Breast epithelium (tissue), 4 donors: ENCODE measurements around the gene CASP3. TPM values are rescaled to one million over a fixed set of nuclear protein-coding genes. Genes with fewer than 3 reads are reported as not detected.

Experiments used
- DNase-seq, 2 donors: peaks; one replicate each; pipeline ENCODE4 v3.0.0-alpha.2; 2019; ENCODE audit warnings: low spot score in 2 of 2
- H3K27ac ChIP-seq, 2 donors: fragments of 200-600 bp; sonication (generic) in 1 of 2; one replicate each; pipeline ENCODE4 v1.5.1; 2016 to 2019; ENCODE audit warnings: mild to moderate bottlenecking in 1 of 2
- H3K27me3 ChIP-seq, 2 donors: fragments of 200-600 bp; sonication (generic) in 1 of 2; one replicate each; pipeline versions ENCODE4 v1.5.1 to v1.6.0; 2017 to 2019; ENCODE audit warnings: control low read depth in 1 of 2, mild to moderate bottlenecking in 1 of 2
- H3K36me3 ChIP-seq: fragments of 200-600 bp; one replicate; pipeline ENCODE4 v1.5.1; 2019
- H3K4me1 ChIP-seq, 2 donors: fragments of 200-600 bp; sonication (generic); one replicate each; pipeline ENCODE4 v1.5.1; 2016 to 2019; ENCODE audit warnings: control low read depth in 1 of 2
- H3K4me3 ChIP-seq, 3 donors: fragments of 200-600 bp; sonication (generic); 1 replicate in 2 of 3; 2 replicates in 1 of 3; pipeline ENCODE4 v1.5.1; 2016 to 2019; ENCODE audit warnings: mild to moderate bottlenecking in 3 of 3, moderate library complexity in 2 of 3
- H3K9me3 ChIP-seq, 2 donors: fragments of 200-600 bp; sonication (generic) in 1 of 2; one replicate each; pipeline ENCODE4 v1.5.1; 2016 to 2019; ENCODE audit warnings: control low read depth in 1 of 2
- POLR2A ChIP-seq: fragments of 450-650 bp; IDR thresholded peaks from one replicate; pipeline ENCODE4 v1.6.1; 2016; ENCODE audit warnings: antibody characterized with exemption, mild to moderate bottlenecking, moderate library complexity
- POLR2AphosphoS5 ChIP-seq, 3 donors: sonication (generic); formaldehyde crosslinking; IDR thresholded peaks; one replicate each; pipeline ENCODE4 v1.6.1; 2017; ENCODE audit warnings: antibody characterized with exemption in 3 of 3
- intact Hi-C: fragments of 100-400 bp; cut with DNase I; formaldehyde crosslinking; loops from one replicate; pipeline ENCODE4 v1.15.1; 2023; ENCODE audit warnings: low total_unique reads
- total RNA-seq, 3 donors: library from RNA; depleted of rRNA; stranded (reverse); fragments of >200 nt; gene quantifications; one replicate each; pipeline ENCODE4 v1.1.0, GENCODE V29; 2016
- TF ChIP-seq, protein P1 (sequence below), 3 donors: fragments of 450-650 bp; IDR thresholded peaks; one replicate each; pipeline ENCODE4 v1.5.1; 2016 to 2017; ENCODE audit warnings: antibody characterized with exemption in 3 of 3, mild to moderate bottlenecking in 3 of 3, moderate library complexity in 3 of 3

Gene CASP3
- total RNA-seq, 3 donors from 2014 or later: 16.4 to 20.9 (median 16.6) TPM

DNA sequence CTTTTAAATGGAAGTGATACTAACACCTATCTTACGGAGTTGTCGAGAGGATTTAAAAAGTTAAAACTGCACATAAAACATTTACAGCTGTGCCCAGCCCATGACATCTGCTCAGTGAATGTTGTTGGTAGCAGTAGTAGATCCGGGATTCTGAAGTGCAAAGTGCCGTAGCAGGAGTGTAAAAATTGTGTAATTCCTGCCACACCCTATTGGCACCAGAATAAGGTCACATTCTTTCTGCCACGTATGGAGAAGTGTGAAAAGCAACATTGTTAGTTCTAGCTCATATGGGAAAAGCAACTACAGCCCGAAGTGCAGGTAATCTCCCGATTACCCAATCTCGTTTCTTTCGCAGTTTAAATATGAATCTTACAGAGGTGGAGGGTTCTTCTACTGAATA is 31.5 kb upstream of the CASP3 start:
- no peak overlapping the region for H3K27ac ChIP-seq
- TF ChIP-seq POLR2A (no peak), POLR2AphosphoS5 (IDR thresholded peaks at IDR 0.05) (no peak)
- TF ChIP-seq, protein P1, sequence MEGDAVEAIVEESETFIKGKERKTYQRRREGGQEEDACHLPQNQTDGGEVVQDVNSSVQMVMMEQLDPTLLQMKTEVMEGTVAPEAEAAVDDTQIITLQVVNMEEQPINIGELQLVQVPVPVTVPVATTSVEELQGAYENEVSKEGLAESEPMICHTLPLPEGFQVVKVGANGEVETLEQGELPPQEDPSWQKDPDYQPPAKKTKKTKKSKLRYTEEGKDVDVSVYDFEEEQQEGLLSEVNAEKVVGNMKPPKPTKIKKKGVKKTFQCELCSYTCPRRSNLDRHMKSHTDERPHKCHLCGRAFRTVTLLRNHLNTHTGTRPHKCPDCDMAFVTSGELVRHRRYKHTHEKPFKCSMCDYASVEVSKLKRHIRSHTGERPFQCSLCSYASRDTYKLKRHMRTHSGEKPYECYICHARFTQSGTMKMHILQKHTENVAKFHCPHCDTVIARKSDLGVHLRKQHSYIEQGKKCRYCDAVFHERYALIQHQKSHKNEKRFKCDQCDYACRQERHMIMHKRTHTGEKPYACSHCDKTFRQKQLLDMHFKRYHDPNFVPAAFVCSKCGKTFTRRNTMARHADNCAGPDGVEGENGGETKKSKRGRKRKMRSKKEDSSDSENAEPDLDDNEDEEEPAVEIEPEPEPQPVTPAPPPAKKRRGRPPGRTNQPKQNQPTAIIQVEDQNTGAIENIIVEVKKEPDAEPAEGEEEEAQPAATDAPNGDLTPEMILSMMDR (IDR thresholded peaks at IDR 0.05): no peak
- H3K27me3 ChIP-seq: no peaks in the 10 kb centered on the region
- no peaks in the 10 kb centered on the region for H3K4me1 ChIP-seq
- no peaks in the 10 kb centered on the region for H3K9me3 ChIP-seq
- intact Hi-C loops: no loop called here
- no peaks in the 10 kb centered on the region for H3K36me3 ChIP-seq
- DNase-seq: no peak
- no peak overlapping the region for H3K4me3 ChIP-seq

DNA sequence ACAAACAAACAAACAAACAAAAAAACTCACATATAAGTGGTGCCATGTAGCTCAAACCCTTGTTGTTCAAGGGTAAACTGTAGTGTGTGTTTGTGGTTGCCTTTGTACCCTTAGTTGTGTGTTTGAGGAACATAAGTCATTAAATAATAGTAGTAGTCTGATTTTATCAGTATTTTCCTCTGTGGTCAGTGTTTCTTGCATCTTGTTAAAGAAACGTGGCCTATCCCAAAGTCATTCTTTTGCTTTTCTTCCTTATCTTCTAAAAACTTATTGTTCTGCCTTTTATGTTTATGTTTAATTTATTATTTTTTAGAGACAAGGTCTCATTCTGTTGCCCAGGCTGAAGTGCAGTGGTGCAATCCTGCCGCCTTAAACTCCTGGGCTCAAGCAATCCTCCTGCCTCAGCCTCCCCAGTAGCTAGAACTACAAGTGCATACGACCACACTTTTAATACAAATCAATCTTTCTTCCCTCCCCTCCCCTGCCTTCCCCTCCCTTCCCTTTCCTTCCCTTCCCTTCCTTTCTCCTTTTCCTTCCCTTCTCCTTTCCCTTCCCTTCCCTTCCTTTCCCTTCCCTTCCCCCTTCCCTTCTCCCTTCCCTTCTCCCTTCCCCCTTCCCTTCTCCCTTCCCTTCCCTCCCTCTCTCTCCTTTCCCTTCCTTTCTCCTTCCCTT is 26.7 kb upstream of the CASP3 start:
- no peaks in the 10 kb centered on the region for H3K27me3 ChIP-seq
- no peaks in the 10 kb centered on the region for H3K4me1 ChIP-seq
- no peak overlapping the region for H3K27ac ChIP-seq
- H3K4me3 ChIP-seq: no peak overlapping the region
- DNase-seq: no peak
- no peaks in the 10 kb centered on the region for H3K9me3 ChIP-seq
- H3K36me3 ChIP-seq: no peaks in the 10 kb centered on the region
- TF ChIP-seq POLR2AphosphoS5 (IDR thresholded peaks at IDR 0.05): no peak
- TF ChIP-seq POLR2A: no peak
- TF ChIP-seq, protein P1 (IDR thresholded peaks at IDR 0.05): no peak
- intact Hi-C loops: no loop called here

DNA sequence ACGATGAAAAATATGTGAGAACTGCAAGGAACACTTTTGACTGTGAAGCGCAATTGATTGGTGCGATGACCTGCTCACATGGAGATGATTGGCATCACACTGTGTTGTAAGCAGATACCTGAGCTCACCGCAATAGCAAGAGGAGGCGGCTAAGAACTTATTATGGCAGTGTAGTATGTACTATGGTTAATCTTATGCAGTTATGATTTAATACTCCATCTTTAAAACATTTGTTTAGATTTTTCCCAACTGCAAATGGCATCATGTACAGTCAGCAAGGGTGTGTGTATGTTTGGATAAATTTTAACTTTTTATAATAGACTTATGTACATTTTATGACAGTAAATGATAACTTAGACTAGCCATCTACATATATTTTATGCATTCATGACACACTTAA is 25.8 kb upstream of the CASP3 start:
- TF ChIP-seq, protein P1 (IDR thresholded peaks at IDR 0.05): no peak
- TF ChIP-seq POLR2AphosphoS5 (IDR thresholded peaks at IDR 0.05) (no peak), POLR2A (no peak)
- no peaks in the 10 kb centered on the region for H3K4me1 ChIP-seq
- no peaks in the 10 kb centered on the region for H3K27me3 ChIP-seq
- H3K9me3 ChIP-seq: no peaks in the 10 kb centered on the region
- H3K36me3 ChIP-seq: no peaks in the 10 kb centered on the region
- intact Hi-C loops: no loop called here
- no peak overlapping the region for H3K27ac ChIP-seq
- no peak overlapping the region for H3K4me3 ChIP-seq
- no peak for DNase-seq

GRCh38 chr4:184674011-184674410 is 24.8 kb upstream of the CASP3 start:
- no peaks in the 10 kb centered on the region for H3K27me3 ChIP-seq
- no peaks in the 10 kb centered on the region for H3K4me1 ChIP-seq
- H3K9me3 ChIP-seq: no peaks in the 10 kb centered on the region
- H3K27ac ChIP-seq: no peak overlapping the region
- intact Hi-C loops: no loop called here
- H3K4me3 ChIP-seq: no peak overlapping the region
- DNase-seq: no peak
- no peaks in the 10 kb centered on the region for H3K36me3 ChIP-seq
- TF ChIP-seq POLR2AphosphoS5 (IDR thresholded peaks at IDR 0.05) (no peak), POLR2A (no peak)
- TF ChIP-seq, protein P1 (IDR thresholded peaks at IDR 0.05): no peak

GRCh38 chr4:184672741-184673140 is 23.5 kb upstream of the CASP3 start:
- no peaks in the 10 kb centered on the region for H3K4me1 ChIP-seq
- intact Hi-C loops: no loop called here
- no peak overlapping the region for H3K27ac ChIP-seq
- H3K4me3 ChIP-seq: no peak overlapping the region
- TF ChIP-seq POLR2AphosphoS5 (IDR thresholded peaks at IDR 0.05): no peak
- TF ChIP-seq, protein P1 (IDR thresholded peaks at IDR 0.05): no peak
- TF ChIP-seq POLR2A: no peak
- no peaks in the 10 kb centered on the region for H3K27me3 ChIP-seq
- H3K9me3 ChIP-seq: no peaks in the 10 kb centered on the region
- no peak for DNase-seq
- H3K36me3 ChIP-seq: no peaks in the 10 kb centered on the region
